Measurements from ENCODE around the gene TBC1D3B. TPM values are rescaled to one million over a fixed set of nuclear protein-coding genes. Genes with fewer than 3 reads are reported as not detected.
A peak's percentile ranks its signal among the peaks of the same experiment; 100 is the strongest.

Gene TBC1D3B
- total RNA-seq, 1 experiment from 2014 or later: 12.5 TPM

DNA sequence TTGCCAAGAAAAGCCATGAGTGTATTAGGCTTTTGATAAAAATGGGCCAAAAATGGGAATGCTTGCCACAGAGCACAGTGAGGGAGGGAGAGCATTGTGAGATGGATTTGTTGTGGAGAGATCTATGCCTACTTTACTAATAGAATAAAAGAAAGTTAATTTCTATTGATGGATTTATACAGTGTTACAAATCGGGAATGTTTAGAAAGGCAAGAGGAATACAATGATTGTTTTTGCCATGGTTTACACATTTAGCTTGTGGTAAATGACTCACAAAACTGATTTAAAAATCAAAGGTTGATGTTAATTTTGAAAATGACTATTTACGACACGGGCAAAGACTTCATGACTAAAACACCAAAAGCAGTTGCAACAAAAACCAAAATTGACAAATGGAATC lies 56.2 kb downstream of the TBC1D3B start:
- BruUV-seq (replicated peaks): no TSS peak
- no peaks in the 10 kb centered on the region for H3K4me1 ChIP-seq
- H3K9me3 Mint-ChIP-seq (ENCODE audit: unreplicated experiment): peaks cover under 1% of the 10 kb centered on the region
- CTCF ChIA-PET: no interaction called here
- no peaks in the 10 kb centered on the region for H3K27me3 Mint-ChIP-seq (ENCODE audit: insufficient read depth, unreplicated experiment)
- no peak for DNase-seq
- peaks cover 2% of the 10 kb centered on the region for H3K9me3 ChIP-seq
- H3K4me3 ChIP-seq (ENCODE audit: low read depth, low read length): no peak overlapping the region
- TF ChIP-seq, protein P1, sequence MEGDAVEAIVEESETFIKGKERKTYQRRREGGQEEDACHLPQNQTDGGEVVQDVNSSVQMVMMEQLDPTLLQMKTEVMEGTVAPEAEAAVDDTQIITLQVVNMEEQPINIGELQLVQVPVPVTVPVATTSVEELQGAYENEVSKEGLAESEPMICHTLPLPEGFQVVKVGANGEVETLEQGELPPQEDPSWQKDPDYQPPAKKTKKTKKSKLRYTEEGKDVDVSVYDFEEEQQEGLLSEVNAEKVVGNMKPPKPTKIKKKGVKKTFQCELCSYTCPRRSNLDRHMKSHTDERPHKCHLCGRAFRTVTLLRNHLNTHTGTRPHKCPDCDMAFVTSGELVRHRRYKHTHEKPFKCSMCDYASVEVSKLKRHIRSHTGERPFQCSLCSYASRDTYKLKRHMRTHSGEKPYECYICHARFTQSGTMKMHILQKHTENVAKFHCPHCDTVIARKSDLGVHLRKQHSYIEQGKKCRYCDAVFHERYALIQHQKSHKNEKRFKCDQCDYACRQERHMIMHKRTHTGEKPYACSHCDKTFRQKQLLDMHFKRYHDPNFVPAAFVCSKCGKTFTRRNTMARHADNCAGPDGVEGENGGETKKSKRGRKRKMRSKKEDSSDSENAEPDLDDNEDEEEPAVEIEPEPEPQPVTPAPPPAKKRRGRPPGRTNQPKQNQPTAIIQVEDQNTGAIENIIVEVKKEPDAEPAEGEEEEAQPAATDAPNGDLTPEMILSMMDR (IDR thresholded peaks at IDR 0.05; ENCODE audit: insufficient read depth in 1 of 2, low read depth in 1 of 2, low read length in 1 of 2, severe bottlenecking in 1 of 2, unreplicated experiment in 1 of 2): no peak
- H3K36me3 ChIP-seq (ENCODE audit: control insufficient read depth, insufficient read depth, low read length): no peaks in the 10 kb centered on the region
- POLR2A ChIA-PET: no interaction called here
- peaks cover 4% of the 10 kb centered on the region for H3K36me3 Mint-ChIP-seq (ENCODE audit: insufficient read depth, unreplicated experiment)
- H3K27ac Mint-ChIP-seq (ENCODE audit: unreplicated experiment): no peak overlapping the region
- H3K4me3 Mint-ChIP-seq (ENCODE audit: unreplicated experiment): no peak overlapping the region
- intact Hi-C loops (cut with micrococcal nuclease; ENCODE audit: unreplicated experiment): no loop called here
- no peaks in the 10 kb centered on the region; the same call in 1 of the 2 replicates for H3K27me3 ChIP-seq (replicated peaks; ENCODE audit: control insufficient read depth, insufficient read depth, low read length)
- H3K4me1 Mint-ChIP-seq (ENCODE audit: low read depth, unreplicated experiment): no peaks in the 10 kb centered on the region

DNA sequence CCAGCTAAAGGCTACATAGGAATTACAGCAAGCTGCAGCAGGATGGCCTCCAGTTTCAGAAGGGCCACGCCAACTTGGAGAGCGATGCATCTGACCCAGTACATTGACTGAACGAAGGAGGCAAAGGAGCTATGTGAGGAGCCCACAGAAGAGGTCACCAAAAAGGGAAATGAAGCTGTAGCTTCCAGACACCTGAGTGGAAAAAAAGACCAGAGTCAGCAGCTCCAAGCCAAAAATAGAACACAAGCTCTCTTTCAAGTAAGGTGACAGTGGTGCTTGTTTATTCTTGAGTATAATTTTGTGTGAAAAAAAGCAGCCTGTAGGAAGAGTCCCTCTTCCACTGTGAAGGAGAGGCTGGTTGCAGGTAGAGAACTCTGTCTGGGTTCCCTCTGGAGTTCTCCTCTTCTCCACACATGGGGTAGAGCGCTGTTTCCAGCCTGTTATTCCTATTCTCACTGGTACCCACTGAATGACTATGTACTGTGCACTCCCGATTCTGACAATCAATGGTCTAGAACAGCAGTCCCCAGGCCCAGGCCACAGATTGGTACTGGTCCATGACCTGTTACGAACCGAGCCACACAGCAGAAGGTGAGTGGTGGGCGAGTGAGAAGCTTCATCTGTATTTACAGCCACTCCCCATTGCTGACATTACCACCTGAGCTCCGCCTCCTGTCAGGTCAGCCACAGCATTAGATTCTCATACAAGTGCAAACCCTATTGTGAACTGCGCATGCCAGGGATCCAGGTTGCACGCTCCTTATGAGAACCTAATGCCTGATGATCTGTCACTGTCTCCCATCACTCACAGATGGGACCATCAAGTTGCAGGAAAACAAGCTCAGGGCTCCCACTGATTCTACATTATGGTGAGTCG lies 57.7 kb downstream of the TBC1D3B start:
- BruUV-seq (replicated peaks): no TSS peak
- Histone ChIP-seq H3K4me3 (ENCODE audit: low read depth, low read length) (no peak overlapping the region), H3K9me3 (no peaks in the 10 kb centered on the region), H3K4me1 (no peaks in the 10 kb centered on the region), H3K36me3 (ENCODE audit: control insufficient read depth, insufficient read depth, low read length) (no peaks in the 10 kb centered on the region), H3K27me3 (replicated peaks; ENCODE audit: control insufficient read depth, insufficient read depth, low read length) (no peaks in the 10 kb centered on the region; the same call in 1 of the 2 replicates)
- TF ChIP-seq, protein P1 (IDR thresholded peaks at IDR 0.05; ENCODE audit: insufficient read depth in 1 of 2, low read depth in 1 of 2, low read length in 1 of 2, severe bottlenecking in 1 of 2, unreplicated experiment in 1 of 2): peak; percentile 22 to 43
- intact Hi-C loops (cut with micrococcal nuclease; ENCODE audit: unreplicated experiment): no loop called here
- ChIA-PET CTCF (no interaction called here), POLR2A (interaction anchor here (0.6 kb wide), 2 partner anchors 16 to 333 kb away, joined by 3 to 9 read pairs; no protein-coding TSS in a partner anchor)
- no peak for DNase-seq
- Mint-ChIP-seq H3K9me3 (ENCODE audit: unreplicated experiment) (no peaks in the 10 kb centered on the region), H3K36me3 (ENCODE audit: insufficient read depth, unreplicated experiment) (peaks cover 4% of the 10 kb centered on the region), H3K4me1 (ENCODE audit: low read depth, unreplicated experiment) (no peaks in the 10 kb centered on the region), H3K27me3 (ENCODE audit: insufficient read depth, unreplicated experiment) (peaks cover 3% of the 10 kb centered on the region), H3K27ac (ENCODE audit: unreplicated experiment) (no peak overlapping the region), H3K4me3 (ENCODE audit: unreplicated experiment) (no peak overlapping the region)

DNA sequence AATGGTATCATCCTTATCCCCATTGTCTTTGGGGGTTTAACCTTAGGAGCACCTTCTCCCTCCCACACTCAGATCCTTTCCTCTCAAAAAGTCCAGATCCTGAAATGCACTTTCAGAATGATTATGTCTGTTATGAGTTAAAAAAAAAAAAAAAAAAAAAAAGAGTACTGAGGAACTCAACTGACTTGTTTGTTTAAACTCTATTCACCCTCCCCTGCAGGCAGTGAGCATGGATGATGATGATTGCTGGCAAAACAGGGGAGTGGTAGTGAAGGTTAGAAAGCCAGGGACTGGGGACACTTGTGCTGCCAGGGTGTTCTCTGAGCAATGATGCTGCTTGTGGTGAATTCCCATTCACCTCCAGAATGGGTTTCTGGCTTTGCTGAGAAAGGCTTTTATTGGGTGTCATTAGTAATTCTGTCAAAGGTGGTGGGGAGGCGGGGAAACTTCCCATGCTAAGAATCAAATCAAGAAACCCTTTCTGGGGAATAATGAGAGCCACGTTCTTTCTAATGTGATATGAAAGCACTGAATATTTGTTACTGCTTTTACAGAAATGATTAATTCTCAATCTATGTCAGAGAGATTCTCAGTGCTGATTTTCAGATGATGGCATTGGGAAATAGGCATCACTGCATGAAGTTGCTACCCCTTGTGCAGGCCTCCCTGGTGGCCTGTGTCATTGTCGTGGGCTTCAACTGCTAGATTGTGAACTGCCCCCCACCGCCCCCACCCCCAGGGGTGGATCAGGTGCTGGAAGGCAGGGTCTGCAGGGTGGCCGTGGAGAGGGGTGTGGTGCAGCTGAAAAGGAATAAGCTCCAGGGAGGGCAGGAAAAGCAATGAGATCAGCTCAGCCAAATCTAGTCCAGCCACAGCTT lies 58.7 kb downstream of the TBC1D3B start:
- Histone ChIP-seq H3K36me3 (ENCODE audit: control insufficient read depth, insufficient read depth, low read length) (no peaks in the 10 kb centered on the region), H3K4me1 (no peaks in the 10 kb centered on the region), H3K27me3 (replicated peaks; ENCODE audit: control insufficient read depth, insufficient read depth, low read length) (no peaks in the 10 kb centered on the region; the same call in 1 of the 2 replicates), H3K9me3 (no peaks in the 10 kb centered on the region), H3K4me3 (ENCODE audit: low read depth, low read length) (no peak overlapping the region)
- POLR2A ChIA-PET: no interaction called here
- no TSS peak for BruUV-seq (replicated peaks)
- peaks cover 3% of the 10 kb centered on the region for H3K27me3 Mint-ChIP-seq (ENCODE audit: insufficient read depth, unreplicated experiment)
- intact Hi-C loops (cut with micrococcal nuclease; ENCODE audit: unreplicated experiment): no loop called here
- H3K4me3 Mint-ChIP-seq (ENCODE audit: unreplicated experiment): no peak overlapping the region
- TF ChIP-seq, protein P1 (IDR thresholded peaks at IDR 0.05; ENCODE audit: insufficient read depth in 1 of 2, low read depth in 1 of 2, low read length in 1 of 2, severe bottlenecking in 1 of 2, unreplicated experiment in 1 of 2): no peak
- DNase-seq: no peak
- no peak overlapping the region for H3K27ac Mint-ChIP-seq (ENCODE audit: unreplicated experiment)
- H3K9me3 Mint-ChIP-seq (ENCODE audit: unreplicated experiment): no peaks in the 10 kb centered on the region
- peaks cover 4% of the 10 kb centered on the region for H3K36me3 Mint-ChIP-seq (ENCODE audit: insufficient read depth, unreplicated experiment)
- no peaks in the 10 kb centered on the region for H3K4me1 Mint-ChIP-seq (ENCODE audit: low read depth, unreplicated experiment)
- CTCF ChIA-PET: no interaction called here
